Endothelial cell of umbilical vein (primary cell): Measurements from ENCODE around the gene ABLIM2. TPM values are rescaled to one million over a fixed set of nuclear protein-coding genes. Genes with fewer than 3 reads are reported as not detected.

Experiments used
- BruUV-seq: library from RNA; stranded (reverse); fragments of 400-500 nt; replicated peaks from 2 replicates; lab custom pipeline; 2021; lab: Mats Ljungman, UMichigan
- CTCF ChIA-PET: fragments of 300-600, 350-600 bp; sonication (Branson Sonifier 250); formaldehyde crosslinking; loops from one replicate; lab custom pipeline; 2021; ENCODE audit warnings: antibody characterized with exemption, inconsistent platforms; lab: Charles Lee
- POLR2A ChIA-PET: fragments of 300-600, 350-600 bp; sonication (Branson Sonifier 250); formaldehyde crosslinking; loops from one replicate; lab custom pipeline; 2021; ENCODE audit warnings: antibody characterized with exemption, inconsistent platforms; lab: Charles Lee
- DNase-seq: peaks from one replicate; pipeline ENCODE4 v3.0.0-alpha.2; 2011; ENCODE audit warnings: low read depth, low spot score
- FAIRE-seq: peaks from 2 replicates; lab custom pipeline; 2011; peaks lifted over from hg19 to GRCh38; lab: Jason Lieb, UNC
- H2AFZ ChIP-seq: 2 replicates; pipeline ENCODE4 v1.6.0; 2012; ENCODE audit warnings: low read depth, low read length, control low read depth, inconsistent platforms
- H3K27ac ChIP-seq: 2 replicates; pipeline ENCODE4 v1.5.1; 2011; ENCODE audit warnings: low read depth, mild to moderate bottlenecking, control low read depth, low read length, moderate library complexity; ENCODE audit not compliant: insufficient read depth
- H3K27me3 ChIP-seq, 2 experiments: 2 replicates each; pipeline versions ENCODE4 v1.6.0 to v1.6.1; 2011; ENCODE audit warnings: low read length in 2 of 2, mixed read lengths in 1 of 2; ENCODE audit not compliant: control insufficient read depth in 2 of 2, insufficient read depth in 2 of 2
- H3K36me3 ChIP-seq, 2 experiments: 2 replicates in 1 of 2; 3 replicates in 1 of 2; pipeline ENCODE4 v1.5.1; 2011; ENCODE audit warnings: low read length in 2 of 2, mild to moderate bottlenecking in 1 of 2, moderate library complexity in 1 of 2; ENCODE audit not compliant: control insufficient read depth in 2 of 2, insufficient read depth in 2 of 2; ENCODE audit errors: extremely low read depth in 1 of 2
- H3K4me1 ChIP-seq: 3 replicates; pipeline ENCODE4 v1.5.1; 2011; ENCODE audit warnings: mild to moderate bottlenecking, low read length; ENCODE audit not compliant: control insufficient read depth, insufficient read depth; ENCODE audit errors: extremely low read depth
- H3K4me2 ChIP-seq: 2 replicates; pipeline ENCODE4 v1.6.1; 2011; ENCODE audit warnings: low read length, control low read depth, mixed read lengths; ENCODE audit not compliant: insufficient read depth
- H3K4me3 ChIP-seq, 3 experiments: fragments of 200-600 bp in 1 of 3; sonication (generic), shearing (Covaris generic) in 1 of 3; replicated peaks in 1 of 3; 2 replicates each; pipeline ENCODE4 v1.5.1; 2011 to 2016; ENCODE audit warnings: control low read depth in 3 of 3, low read length in 3 of 3, mild to moderate bottlenecking in 2 of 3, inconsistent platforms in 1 of 3, low read depth in 1 of 3, moderate library complexity in 1 of 3; ENCODE audit not compliant: insufficient read depth in 1 of 3
- H3K79me2 ChIP-seq: 2 replicates; pipeline ENCODE4 v1.6.0; 2012; ENCODE audit warnings: low read length, inconsistent platforms; ENCODE audit not compliant: control insufficient read depth, insufficient read depth
- H3K9ac ChIP-seq: replicated peaks from 2 replicates; pipeline ENCODE3; 2011; ENCODE audit warnings: low read length, control low read depth; ENCODE audit not compliant: insufficient read depth; ENCODE audit errors: extremely low read depth
- H3K9me1 ChIP-seq: replicated peaks from 3 replicates; pipeline ENCODE4 v1.6.0; 2011; ENCODE audit warnings: mild to moderate bottlenecking, low read length; ENCODE audit not compliant: control insufficient read depth, insufficient read depth; ENCODE audit errors: extremely low read depth
- H3K9me3 ChIP-seq: replicated peaks from 2 replicates; pipeline ENCODE4 v1.5.1; 2012; ENCODE audit warnings: low read length, inconsistent platforms; ENCODE audit not compliant: control insufficient read depth, insufficient read depth
- H4K20me1 ChIP-seq: replicated peaks from 2 replicates; pipeline ENCODE3; 2011; ENCODE audit warnings: mild to moderate bottlenecking, low read length; ENCODE audit not compliant: control insufficient read depth, insufficient read depth; ENCODE audit errors: extremely low read depth
- EZH2 ChIP-seq: IDR thresholded peaks from 2 replicates; pipeline ENCODE4 v1.6.1; 2012; ENCODE audit warnings: borderline replicate concordance, low read depth, mild to moderate bottlenecking, moderate library complexity, low read length, inconsistent platforms; ENCODE audit not compliant: severe bottlenecking
- FOS ChIP-seq: IDR thresholded peaks from 2 replicates; pipeline ENCODE4 v1.6.1; 2011; ENCODE audit warnings: mild to moderate bottlenecking, low read length, moderate library complexity, borderline replicate concordance; ENCODE audit not compliant: insufficient read depth
- GATA2 ChIP-seq: IDR thresholded peaks from 2 replicates; pipeline ENCODE4 v1.7.0; 2011; ENCODE audit warnings: low read depth, mild to moderate bottlenecking, moderate library complexity, mixed read lengths, low read length; ENCODE audit not compliant: insufficient read length, insufficient read depth
- JUN ChIP-seq: IDR thresholded peaks from 2 replicates; pipeline ENCODE4 v1.6.1; 2011; ENCODE audit warnings: borderline replicate concordance, low read depth; ENCODE audit not compliant: insufficient read length, insufficient read depth
- MYC ChIP-seq: IDR thresholded peaks from one replicate; pipeline ENCODE4 v1.6.1; 2011; ENCODE audit warnings: mild to moderate bottlenecking, low read depth, low read length
- POLR2A ChIP-seq: IDR thresholded peaks from 2 replicates; pipeline ENCODE4 v1.6.1; 2012; ENCODE audit warnings: low read depth, mild to moderate bottlenecking, control low read depth, low read length
- POLR2AphosphoS5 ChIP-seq: IDR thresholded peaks from 2 replicates; pipeline ENCODE4 v1.6.1; 2012; ENCODE audit warnings: low read depth, mild to moderate bottlenecking, control low read depth, low read length, moderate library complexity; ENCODE audit not compliant: insufficient read depth
- dilution Hi-C: fragments of 300-500 bp; cut with MboI; formaldehyde crosslinking; loops from one replicate; pipeline ENCODE4 v1.15.0; 2019; ENCODE audit warnings: low sequenced_read_pairs; ENCODE audit not compliant: extremely low pct_ligation_motif_present
- intact Hi-C: fragments of 100-400 bp; cut with micrococcal nuclease; formaldehyde crosslinking; loops from one replicate; pipeline ENCODE4 v1.10.0; 2022
- polyA plus RNA-seq, 4 experiments: library from polyadenylated mRNA; depleted of rRNA in 3 of 4; stranded (reverse) in 3 of 4; unstranded in 1 of 4; fragments of >200 nt; gene quantifications; 2 replicates each; pipeline versions ENCODE4 v1.2.1 to v1.2.3, GENCODE V29; 2011 to 2012; ENCODE audit warnings: missing spikeins in 1 of 4
- total RNA-seq: library from RNA; stranded (reverse); gene quantifications from 2 replicates; pipeline ENCODE4 v1.2.3, GENCODE V29; 2021
- TF ChIP-seq, protein P1 (sequence below), 2 donors: IDR thresholded peaks; 1 replicate in 1 of 2; 2 replicates in 1 of 2; pipeline ENCODE4 v1.5.1; 2011; ENCODE audit warnings: low read length in 2 of 2, mild to moderate bottlenecking in 2 of 2, moderate library complexity in 2 of 2, control low read depth in 1 of 2, inconsistent platforms in 1 of 2, low read depth in 1 of 2; ENCODE audit not compliant: insufficient read depth in 1 of 2; ENCODE audit errors: extremely low read depth in 1 of 2
- TF ChIP-seq, protein P2 (sequence below): IDR thresholded peaks from 2 replicates; pipeline ENCODE4 v1.6.1; 2011; ENCODE audit not compliant: insufficient read depth, insufficient read length

ABLIM2 gene
- total and polyA plus RNA-seq, 2 donors (not counting 3 experiments of a cell fraction or from before 2014, with no cell fraction given), result 0.28 to 0.66 TPM

DNA sequence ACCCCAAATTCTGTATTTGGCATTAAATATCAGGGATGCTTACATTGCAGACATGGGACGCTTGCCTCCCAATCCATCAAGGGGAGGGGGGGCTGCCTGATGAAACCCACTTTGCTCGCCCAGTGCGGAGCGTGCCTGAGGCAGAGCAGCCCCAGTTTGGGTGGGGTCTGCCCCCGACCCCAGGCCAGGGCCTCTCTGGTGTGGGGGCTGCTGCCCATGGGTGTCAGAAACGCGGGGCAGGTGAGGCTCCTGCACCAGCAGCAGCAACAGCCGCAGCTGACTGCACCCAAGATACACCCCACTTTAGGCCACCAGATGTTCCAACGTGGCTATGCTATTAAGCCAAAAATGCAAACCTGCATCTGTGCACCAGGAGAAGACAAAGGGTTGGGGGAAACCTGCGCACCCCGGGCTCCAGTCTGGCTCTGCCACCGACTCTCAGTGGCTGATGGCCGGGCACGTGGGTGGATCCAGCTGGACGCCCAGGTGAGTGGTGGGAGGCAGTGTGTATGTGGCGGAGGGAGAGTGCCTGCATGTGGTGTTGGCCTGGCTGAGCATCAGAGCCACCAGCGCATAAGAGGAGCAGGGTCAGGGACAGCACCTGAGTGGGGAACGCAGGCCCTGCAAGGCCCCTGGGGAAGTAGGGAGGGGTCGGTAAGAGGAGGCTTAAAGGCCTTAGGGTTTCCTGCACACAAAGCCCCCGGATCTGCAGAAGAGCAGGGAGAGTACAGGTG is 86.2 kb downstream of the ABLIM2 start:
- DNase-seq (no peak), FAIRE-seq (no peak)
- H3K4me3 ChIP-seq, result no peak overlapping the region
- no peak for TF ChIP-seq POLR2AphosphoS5
- TF ChIP-seq, protein P1, sequence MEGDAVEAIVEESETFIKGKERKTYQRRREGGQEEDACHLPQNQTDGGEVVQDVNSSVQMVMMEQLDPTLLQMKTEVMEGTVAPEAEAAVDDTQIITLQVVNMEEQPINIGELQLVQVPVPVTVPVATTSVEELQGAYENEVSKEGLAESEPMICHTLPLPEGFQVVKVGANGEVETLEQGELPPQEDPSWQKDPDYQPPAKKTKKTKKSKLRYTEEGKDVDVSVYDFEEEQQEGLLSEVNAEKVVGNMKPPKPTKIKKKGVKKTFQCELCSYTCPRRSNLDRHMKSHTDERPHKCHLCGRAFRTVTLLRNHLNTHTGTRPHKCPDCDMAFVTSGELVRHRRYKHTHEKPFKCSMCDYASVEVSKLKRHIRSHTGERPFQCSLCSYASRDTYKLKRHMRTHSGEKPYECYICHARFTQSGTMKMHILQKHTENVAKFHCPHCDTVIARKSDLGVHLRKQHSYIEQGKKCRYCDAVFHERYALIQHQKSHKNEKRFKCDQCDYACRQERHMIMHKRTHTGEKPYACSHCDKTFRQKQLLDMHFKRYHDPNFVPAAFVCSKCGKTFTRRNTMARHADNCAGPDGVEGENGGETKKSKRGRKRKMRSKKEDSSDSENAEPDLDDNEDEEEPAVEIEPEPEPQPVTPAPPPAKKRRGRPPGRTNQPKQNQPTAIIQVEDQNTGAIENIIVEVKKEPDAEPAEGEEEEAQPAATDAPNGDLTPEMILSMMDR (IDR thresholded peaks at IDR 0.05; ENCODE audit: extremely low read depth in 1 of 2, insufficient read depth in 1 of 2, low read depth in 1 of 2, low read length in 2 of 2), result no peak
- TF ChIP-seq JUN, result no peak
- TF ChIP-seq EZH2, result no peak
- TF ChIP-seq, protein P2, sequence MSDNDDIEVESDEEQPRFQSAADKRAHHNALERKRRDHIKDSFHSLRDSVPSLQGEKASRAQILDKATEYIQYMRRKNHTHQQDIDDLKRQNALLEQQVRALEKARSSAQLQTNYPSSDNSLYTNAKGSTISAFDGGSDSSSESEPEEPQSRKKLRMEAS, result no peak
- no peak for TF ChIP-seq FOS
- no peak for TF ChIP-seq GATA2
- no peak for TF ChIP-seq POLR2A
- TF ChIP-seq MYC, result no peak
- H3K4me2 ChIP-seq, result no peak overlapping the region
- no peaks in the 10 kb centered on the region for H3K4me1 ChIP-seq
- H3K9me3 ChIP-seq, result no peaks in the 10 kb centered on the region
- no peak overlapping the region for H2AFZ ChIP-seq
- no TSS peak for BruUV-seq
- no peaks in the 10 kb centered on the region for H3K9me1 ChIP-seq
- no peaks in the 10 kb centered on the region for H4K20me1 ChIP-seq
- peaks cover 0 to 8% of the 10 kb centered on the region in 2 experiments for H3K27me3 ChIP-seq
- H3K9ac ChIP-seq, result no peak overlapping the region
- intact Hi-C loops (no loop called here), dilution Hi-C loops (no loop called here)
- H3K79me2 ChIP-seq, result no peaks in the 10 kb centered on the region
- ChIA-PET POLR2A (no interaction called here), CTCF (no interaction called here)
- H3K36me3 ChIP-seq, result no peaks in the 10 kb centered on the region
- H3K27ac ChIP-seq, result no peak overlapping the region
